ENCODE results near the gene BRPF1.

Gene BRPF1

DNA sequence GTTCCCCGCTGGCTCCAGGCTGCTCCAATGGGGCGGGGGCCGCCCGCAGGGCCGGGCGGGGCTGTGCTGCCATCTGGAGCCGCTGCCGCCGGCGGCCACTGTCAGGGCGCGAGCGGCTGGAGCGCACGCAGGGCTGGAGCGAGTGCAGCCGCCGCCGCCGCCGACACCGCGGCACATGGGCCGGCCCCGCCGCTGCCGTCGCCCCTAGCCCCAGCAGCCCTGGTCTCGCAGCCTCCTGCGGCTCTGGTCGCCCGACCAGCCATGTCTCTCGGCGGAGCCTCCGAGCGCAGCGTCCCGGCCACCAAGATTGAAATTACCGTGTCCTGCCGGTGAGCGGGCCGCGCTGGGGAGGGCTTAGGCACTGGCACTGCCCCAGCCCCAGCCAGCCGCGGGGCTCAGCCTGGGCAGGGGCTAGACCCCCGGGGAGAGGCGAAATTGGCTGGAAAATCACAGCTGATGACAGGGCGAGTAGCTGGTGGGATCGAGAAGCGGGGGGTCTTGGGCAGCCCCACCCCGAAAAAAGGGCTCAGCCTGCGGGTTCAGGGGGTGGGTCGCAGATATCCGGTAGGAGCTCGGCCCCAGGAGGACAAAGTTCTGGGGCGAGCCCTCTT lies 27.7 kb upstream of the BRPF1 start, which contains the start of gene CPNE9:
Gene CPNE9, plus strand, starts transcription at position 98 of the 611 bp plus-strand sequence. Its CDS starts 164 bp downstream, at position 262.
- DNase-seq, result no peak

DNA sequence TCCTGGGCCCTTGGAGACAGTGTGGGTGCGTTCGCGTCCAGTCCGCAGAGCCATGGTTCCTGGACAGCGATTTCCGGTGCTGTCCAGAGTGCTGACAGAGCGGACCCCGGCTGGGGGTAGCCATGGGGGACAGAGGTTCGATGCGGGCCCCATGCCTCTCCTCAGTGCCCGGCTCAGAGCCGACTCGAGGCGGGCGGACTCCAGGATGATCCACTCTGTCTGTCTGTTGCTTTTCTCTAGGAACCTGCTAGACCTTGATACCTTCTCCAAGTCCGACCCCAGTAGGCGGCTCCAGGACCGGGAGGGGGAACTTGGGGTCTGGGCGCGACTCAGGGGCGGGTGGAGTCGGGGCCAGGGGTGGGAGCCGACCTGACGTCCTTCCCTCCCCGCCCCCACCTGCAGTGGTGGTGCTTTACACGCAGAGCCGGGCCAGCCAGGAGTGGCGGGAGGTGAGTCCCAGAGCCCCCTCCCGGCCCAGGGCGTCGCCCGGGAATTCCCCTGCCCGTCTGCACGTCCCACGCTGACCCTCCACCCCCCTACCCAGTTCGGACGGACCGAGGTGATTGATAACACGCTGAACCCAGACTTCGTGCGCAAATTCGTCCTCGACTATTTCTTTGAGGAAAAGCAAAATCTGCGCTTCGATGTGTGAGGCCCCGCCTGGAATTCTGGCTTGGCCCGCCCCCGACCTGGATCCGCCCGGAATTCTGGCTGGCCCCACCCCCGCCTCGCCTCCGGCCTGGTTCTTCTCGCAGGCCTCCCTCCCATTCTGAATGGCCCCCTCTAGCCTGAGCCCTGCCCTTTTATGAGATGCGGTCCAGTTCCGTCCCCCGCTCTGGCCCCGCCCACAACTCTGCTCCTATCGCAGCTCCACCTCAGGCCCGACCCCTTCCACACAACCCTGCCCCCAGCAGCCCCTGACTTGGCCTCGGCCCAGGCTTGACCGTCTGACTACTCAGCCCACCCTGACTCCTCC lies 26.9 kb upstream of the BRPF1 start:
- no peak for DNase-seq

DNA sequence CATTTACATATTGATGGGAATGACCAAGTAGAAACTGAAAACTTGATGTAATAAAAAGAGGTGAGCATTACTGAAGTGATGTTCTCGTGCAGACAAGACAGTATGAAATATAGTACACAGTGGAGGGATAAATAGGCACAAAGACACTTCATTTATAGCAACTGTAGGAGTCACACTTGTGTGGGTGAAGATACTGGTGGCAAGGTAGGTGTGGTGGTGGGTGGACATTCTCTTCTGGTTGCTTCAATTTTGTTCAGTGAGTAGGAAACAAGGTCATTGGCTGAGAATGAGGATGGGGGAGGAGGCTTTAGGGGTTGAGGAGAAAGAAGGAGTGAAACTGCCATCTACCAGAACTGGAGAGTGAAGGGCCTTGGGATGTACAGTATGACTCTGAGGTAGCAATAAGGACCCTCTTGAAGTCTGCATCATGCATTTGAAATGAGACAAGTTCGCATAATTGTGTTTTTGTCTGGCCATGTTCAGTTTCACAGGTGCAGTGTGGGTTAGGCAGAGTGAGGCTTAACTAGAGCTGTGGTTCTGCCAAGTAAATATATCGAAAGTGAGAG lies 21.3 kb upstream of the BRPF1 start:
- DNase-seq, result no peak

DNA sequence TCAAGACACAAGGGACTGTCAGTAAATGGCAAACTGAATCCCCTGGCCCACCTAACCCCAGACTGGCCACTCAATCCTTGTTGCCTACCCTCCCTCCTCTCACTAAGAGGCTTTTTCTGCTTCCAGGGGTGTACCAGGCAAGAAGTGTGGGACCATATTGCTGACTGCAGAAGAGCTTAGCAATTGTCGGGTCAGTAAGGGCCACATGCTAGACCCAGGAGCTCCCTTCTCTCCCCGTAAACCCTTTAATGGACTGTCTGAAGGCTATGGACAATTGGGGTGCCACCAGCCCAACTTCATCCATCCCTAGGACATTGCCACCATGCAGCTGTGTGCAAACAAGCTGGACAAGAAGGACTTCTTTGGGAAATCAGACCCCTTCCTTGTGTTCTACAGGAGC lies 19.1 kb upstream of the BRPF1 start:
- DNase-seq, result no peak

DNA sequence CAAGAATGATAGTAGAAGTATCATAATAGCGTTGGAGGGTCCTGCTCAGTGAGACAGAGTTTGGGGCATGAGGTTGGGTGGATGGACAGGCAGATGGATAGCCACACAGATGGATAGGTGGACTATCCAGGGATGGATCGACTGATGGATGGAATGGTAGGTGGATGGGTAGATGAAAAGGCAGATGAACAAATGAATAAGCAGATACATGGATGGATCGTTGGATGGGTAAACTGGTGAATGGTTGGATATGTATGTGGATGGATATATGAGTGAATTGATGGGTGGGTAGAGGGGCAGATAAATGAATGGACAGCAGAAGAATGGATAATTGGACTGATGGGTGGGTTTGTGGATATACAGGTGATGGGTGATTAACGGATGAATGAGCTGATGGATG lies 18.4 kb upstream of the BRPF1 start:
- DNase-seq, result no peak

DNA sequence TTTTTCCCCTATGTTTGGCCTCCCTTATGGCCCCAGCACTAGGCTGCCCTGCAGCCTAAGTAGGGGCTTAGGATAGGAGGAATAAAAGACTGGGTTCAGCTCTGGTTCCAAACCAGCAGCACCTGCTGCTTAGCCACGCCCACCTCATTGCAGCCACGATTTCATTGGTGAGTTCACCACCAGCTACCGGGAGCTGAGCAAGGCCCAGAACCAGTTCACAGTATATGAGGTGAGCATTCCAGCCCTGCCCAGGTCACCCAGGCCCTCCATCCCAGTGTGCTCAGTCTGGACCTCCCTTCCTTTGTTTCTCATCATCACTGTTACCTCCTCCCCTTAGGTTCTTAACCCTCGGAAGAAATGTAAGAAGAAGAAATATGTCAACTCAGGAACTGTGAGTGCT lies 16.4 kb upstream of the BRPF1 start:
- no peak for DNase-seq

DNA sequence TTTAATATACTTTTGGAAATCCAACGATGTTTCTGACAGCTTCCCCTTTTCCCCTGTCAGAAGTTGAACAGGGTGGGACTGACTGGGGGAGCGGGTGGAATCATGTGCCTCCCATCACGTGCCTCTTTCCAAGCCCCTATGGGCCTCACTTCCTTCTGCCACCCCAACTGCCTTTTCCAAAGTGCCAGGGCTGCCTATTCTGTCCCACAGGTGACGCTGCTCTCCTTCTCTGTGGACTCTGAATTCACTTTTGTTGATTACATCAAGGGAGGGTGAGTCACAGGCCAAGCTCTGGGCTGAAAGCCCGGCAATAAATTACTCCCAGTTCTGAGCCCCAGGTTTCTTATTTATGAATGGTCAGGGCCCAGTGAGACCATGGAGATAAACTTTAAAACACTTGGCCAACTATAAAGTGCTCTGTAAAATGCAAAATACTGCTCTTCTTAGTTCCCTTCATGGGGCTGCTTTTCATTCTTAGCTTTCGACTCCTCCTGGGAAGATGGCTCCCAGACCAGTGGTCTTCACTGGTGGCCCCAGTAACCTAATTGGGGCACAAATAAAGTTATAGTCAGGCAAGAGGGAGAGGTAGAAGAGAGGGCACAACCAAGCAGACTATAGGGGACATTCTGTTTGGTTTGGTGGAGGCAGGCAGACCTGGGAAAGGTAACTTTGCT lies 15.6 kb upstream of the BRPF1 start:
- peak; percentile 13 for DNase-seq

DNA sequence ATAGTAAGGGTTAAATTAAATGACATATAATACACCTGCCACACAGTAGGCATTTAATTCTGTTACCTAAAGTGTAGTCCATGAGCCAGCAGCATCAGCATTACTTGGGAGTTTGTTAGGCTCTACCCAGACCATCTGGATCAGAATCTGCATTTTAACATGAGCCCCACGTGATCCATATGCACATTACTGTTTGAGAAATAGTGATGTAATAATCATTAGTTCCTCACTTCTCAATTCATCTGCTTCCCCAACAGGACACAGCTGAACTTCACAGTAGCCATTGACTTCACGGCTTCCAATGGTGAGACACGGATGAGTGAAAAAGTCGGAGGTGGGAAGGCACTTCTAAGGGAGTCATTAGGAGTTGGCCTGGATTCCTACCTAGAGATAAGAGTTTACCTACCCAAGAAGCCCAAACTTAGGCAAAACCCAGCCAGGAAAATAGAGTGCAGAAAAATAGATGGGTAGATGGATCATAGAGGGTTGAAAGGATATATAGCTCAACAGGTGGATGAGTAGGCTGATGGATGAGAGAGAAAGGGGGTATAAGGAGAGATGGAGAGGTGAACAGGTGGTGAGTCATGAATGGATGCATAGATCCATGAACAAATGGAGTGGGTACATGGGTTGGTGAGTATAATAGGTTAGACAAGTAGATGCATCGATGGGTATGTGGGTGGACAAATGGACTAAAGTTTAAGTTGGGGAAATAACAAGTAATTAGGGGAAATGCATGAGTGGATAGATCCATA lies 14.6 kb upstream of the BRPF1 start:
- no peak for DNase-seq

DNA sequence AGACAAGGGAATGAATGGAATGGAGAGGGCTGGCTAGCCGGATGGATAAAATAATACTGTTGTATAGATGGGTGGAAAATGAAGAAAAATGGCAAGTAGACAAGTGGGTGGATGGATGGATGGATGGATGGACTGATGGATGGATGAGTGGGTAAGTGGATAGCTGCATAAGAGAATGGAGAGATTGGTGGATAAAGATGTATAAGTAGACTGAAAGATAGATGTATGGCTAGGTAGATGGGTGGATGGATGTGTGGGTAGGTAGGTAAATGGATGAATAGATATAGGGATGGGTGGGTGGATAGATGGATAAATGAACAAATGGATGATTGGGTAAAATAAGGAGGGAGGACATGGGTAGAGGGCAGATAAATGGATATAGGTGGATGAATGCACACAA lies 14.0 kb upstream of the BRPF1 start:
- no peak for DNase-seq

DNA sequence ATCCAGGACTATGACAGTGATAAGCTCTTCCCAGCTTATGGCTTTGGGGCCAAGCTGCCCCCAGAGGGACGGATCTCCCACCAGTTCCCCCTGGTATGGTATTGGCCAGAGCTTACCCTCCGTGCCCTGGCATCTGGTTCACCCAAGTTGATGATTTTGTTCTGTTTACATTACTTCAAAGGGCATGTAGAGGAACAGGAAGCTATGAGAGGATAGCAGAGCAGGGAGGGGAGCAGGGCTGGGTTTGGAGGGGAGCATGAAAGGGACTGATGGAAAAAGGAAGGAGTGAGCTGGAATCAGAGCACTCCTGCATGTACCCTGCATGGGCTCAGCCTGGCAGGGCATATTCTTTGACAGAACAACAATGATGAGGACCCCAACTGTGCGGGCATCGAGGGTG lies 13.4 kb upstream of the BRPF1 start:
- DNase-seq, result no peak

DNA sequence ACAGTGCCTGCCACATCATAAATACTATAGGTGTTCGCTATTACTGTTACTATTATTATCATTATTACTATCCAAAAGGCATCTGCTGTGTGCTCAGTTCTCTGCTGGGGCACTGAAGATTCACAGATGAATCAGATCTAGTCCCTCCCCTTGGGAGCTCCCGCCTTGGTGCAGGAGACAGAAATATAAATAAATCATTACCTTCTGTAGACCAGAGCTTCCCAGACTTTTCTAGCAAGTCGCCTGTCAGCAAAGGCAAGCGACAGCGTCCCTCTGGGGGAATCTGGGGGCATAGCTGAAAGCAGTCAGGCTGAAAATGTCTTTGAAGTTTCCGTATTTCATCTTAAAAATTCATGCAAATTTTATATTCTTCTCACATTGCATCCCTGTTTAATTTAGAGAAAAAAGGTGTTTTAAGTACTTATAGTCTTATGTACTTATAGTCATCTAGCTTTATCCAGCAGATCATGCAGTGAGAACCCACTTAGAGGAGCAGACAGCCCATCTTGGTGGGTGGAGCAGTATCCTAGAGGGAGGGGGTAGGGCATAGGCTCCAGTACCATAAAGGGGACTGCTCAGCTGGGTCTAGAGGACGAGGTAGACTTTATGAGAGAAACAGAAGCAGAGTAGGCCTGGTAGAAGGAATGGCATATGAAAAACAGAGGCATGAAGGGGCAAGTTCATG lies 10.4 kb upstream of the BRPF1 start:
- DNase-seq, result no peak

DNA sequence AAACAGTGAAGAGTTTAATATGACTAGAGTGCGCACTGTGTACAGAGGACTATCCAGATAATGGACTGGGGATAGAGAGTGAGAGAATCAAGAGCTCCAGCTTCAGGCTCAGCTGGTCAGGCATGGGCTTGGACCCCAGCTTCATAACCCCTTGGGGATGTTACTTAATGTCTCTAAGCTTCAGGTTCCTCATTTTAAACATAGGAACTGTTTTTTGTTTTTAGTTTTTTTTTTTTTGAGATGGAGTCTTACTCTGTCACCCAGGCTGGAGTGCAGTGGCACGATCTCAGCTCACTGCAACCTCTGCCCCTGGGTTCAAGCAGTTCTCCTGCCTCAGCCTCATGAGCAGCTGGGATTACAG lies 9.9 kb upstream of the BRPF1 start:
- no peak for DNase-seq

DNA sequence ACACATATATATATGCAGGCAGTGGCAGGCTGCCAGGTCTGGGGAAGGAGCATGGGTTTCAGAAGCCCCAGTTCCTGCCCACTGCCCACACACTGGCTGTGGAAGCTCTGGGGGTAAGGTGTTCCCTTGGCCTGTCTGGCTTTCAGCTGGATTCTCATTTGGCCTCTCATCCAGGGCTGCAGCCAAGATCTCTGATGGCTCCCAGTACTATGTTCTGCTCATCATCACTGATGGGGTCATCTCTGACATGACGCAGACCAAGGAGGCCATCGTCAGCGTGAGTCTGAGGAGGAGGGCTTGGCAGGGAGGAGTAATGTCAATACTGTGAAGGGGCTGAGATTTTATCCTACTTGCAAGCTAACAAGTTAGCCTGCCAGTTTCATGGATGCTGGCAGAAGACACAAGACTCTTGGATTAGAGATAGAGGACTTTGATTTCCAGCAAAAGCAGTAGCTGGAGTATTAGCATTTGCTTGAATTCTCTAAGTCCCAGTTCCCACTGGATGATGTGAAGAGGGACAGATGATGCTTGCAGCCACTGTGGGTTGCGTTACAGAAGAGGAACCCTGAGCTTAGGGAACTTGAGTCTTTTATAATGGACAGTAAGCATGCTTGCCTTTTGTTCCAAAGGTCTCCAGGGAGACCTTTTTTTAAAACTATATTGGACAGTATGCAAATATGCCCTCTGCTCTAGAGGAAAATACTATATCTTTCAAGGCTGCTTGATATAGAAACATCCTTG lies 5.6 kb upstream of the BRPF1 start:
- DNase-seq, result no peak

DNA sequence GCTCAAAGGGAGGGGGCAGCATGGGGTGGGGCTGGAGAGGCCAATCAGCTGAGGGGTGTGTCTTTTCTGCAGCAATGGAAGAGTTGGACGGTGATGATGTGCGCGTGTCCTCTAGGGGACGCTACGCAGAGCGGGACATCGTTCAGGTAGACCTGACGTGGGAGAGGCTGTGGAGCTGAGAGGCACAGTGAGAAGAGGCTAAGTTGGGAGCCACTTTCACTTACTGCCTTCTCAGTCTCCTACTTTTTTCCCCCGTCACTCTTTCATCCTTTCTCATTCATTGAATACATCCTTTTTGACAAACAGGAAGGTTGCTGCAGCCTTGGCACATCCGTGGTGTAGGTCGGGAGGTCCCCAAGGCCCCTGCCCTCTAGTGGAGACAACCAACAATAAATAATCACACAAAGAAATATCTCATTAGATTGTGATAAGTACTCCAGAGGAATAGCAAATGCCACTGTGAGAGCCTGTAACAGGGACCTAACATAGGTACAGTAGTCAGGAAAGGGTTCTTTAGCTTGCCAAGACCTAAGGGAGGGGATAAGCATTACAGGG lies 4.4 kb upstream of the BRPF1 start:
- DNase-seq, result no peak

DNA sequence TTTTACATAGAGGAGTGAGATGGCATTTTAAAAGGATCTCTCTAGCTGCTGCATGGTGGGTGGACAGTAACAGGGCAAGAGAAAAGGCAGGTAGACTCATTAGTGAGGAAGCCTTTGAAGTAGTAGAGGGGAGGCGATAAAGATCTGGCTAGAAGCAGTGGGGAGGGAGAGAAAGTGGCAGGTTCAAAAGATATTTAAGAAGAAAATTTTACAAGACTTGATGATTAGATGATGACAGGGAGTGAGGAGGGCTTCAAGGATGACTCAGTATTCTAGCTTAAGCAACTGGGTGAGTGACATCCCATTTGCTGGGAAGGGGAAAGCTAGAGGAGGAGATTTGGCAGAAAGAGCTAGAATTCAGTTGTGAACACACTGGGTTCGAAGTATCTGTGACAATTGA lies 3.8 kb upstream of the BRPF1 start:
- DNase-seq, result no peak

DNA sequence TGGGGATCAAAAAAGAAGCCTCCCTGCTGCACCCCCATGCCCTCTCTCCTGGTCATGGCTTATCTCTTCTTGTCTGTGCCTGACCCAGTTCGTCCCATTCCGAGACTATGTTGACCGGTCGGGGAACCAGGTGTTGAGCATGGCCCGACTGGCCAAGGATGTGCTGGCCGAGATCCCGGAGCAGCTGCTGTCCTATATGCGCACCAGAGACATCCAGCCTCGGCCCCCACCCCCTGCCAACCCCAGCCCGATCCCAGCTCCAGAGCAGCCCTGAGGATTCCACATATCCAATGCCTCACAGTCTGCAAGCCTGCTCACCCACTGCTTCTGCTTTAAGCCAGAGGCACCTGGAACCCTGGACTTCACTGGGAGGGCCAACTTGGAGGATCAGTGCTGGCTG lies 2.1 kb upstream of the BRPF1 start:
- DNase-seq, result no peak

DNA sequence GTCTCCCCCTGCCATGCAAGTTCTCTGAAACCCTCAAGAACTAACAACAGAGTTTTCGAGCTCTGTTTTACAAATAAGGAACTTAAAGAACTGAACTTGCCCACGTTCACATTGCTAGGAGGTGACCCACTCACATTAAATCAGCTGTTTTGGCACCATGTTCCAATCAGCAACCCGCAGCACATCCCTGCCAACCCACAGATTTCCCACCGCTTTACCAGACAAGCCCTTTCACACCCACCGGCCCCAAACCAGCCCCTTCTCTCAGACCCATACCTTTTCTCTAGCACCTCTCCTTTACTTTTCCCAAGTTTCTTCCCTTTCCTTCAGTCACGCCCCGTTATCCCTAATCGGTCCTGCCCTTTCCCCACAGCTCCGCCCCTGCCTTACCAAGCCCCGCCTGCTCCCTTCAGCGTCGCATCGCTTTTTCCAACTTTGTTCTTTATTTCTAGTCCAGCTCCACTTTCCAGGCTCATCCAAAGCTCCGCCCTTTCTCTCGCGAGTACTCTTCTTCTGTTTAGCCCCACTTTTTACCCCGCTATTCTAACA lies 804 bp upstream of the BRPF1 start:
- peak; percentile 43 for DNase-seq

DNA sequence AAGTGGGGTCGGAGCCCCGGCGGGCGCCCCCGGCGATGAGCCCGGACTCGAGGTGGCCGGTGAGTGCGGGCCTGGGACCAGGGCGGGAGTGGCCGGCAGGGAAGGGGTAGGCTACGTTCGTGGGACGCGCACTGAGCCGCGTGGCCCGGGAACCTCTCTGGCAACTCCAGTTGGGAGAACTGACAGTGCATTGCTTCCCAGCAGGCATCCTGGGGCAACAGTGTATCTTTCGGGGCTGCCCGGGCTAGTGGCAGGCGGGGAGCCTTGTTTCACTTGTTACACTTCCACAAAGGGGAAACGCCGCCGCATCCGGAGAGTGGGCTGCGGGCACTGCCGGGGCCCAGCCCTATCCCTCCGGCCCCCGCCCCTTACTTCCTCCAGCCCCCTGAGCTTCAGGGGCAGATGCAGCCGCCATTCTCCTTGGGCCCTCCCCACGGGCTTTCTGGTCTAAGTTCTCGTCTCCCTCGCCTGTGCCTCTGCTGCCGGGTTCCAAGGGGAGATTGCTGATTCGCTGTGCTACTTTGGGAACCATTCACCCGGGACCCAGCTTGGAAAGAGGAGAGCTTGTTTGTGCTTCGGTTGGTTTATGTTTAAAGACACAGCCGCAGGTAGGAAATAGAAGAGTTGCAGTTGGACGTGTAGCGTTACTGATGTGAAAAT lies 675 bp downstream of the BRPF1 start:
- DNase-seq, result no peak

DNA sequence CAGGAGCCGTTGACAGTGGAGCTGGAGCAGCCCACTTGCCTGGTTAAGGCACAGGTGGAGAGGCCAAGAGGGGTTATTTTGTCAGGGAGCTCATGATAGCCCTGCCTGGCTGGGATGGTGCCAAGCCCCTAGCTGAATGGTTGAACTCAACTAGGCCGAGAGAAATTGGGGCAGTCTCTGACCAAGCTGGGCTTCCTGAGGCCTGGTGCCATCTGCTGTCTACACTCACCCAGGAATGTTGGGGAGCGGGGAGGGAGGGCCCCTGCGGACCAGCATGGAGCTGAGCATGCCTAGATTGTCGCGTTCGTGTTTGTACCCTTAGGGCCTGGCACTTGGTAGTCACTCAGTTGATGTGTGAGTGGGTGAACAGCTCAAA lies 1.2 kb downstream of the BRPF1 start:
- no peak for DNase-seq

DNA sequence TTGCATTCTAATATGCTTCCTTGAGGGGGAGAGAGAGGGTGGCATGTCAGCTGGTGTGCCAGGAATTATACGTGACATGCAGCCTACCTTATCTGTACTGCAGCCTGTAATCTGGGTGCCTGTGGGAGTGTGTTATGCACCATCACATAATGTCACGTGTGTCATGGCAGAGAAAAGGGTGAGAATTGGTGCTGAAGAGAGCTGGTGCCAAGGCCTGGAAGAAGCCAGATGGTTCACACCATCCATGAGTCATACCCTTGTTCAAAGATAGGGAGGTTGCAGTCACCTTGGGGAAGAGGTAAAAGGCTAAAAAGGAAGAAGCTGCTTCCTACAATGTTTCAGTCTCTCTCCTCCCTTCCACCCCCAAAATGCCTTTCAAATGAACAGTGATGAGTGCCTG lies 5.3 kb downstream of the BRPF1 start:
- DNase-seq, result no peak
